Mesodermal cell (in vitro differentiated cells): Measurements from ENCODE around the gene HSD17B8. TPM values are rescaled to one million over a fixed set of nuclear protein-coding genes. Genes with fewer than 3 reads are reported as not detected.
A peak's percentile ranks its signal among the peaks of the same experiment; 100 is the strongest.

Source experiments
- H3K27ac ChIP-seq: 2 replicates; pipeline ENCODE4 v1.7.0; 2013; ENCODE audit warnings: mild to moderate bottlenecking, low read depth, low read length, moderate library complexity; ENCODE audit not compliant: severe bottlenecking
- H3K36me3 ChIP-seq: 2 replicates; pipeline ENCODE4 v1.7.1; 2013; ENCODE audit warnings: mild to moderate bottlenecking, low read length, moderate library complexity; ENCODE audit not compliant: control insufficient read depth, insufficient read depth
- H3K4me1 ChIP-seq: one replicate; pipeline ENCODE4 v1.7.1; 2013; ENCODE audit warnings: mild to moderate bottlenecking, low read length; ENCODE audit not compliant: insufficient read depth, control insufficient read depth, poor library complexity, severe bottlenecking
- H3K4me3 ChIP-seq: 2 replicates; pipeline ENCODE4 v1.7.0; 2013; ENCODE audit warnings: low read length, control low read depth, mild to moderate bottlenecking; ENCODE audit not compliant: insufficient read depth, poor library complexity, severe bottlenecking; ENCODE audit errors: extremely low read depth
- H3K9me3 ChIP-seq: 2 replicates; pipeline ENCODE4 v1.7.1; 2013; ENCODE audit warnings: mild to moderate bottlenecking, low read length, moderate library complexity; ENCODE audit not compliant: control insufficient read depth
- WGBS, 2 experiments: methylation state at CpG; one replicate each; pipeline ENCODE4 v1.1.5; 2013; ENCODE audit warnings: missing lambda C conversion rate in 2 of 2; ENCODE audit not compliant: insufficient coverage in 2 of 2; 5-methylcytosine and 5-hydroxymethylcytosine counted together
- polyA plus RNA-seq, 2 experiments: library from polyadenylated mRNA; stranded (reverse); fragments of 50-300 nt; gene quantifications; one replicate each; pipeline ENCODE4 v1.2.3, GENCODE V29; 2013

Gene HSD17B8
- 4.5 TPM for polyA plus RNA-seq (2013, experiment 1 of 2)
- polyA plus RNA-seq (2013, experiment 2 of 2): 3.3 TPM

GRCh38 chr6:33204415-33205190 is at the start of gene HSD17B8:
Gene HSD17B8 (plus strand): TSS chr6:33204655. CDS start chr6:33204669, 14 bp downstream.
- peak within 1 kb of the TSS; percentile 18 for H3K27ac ChIP-seq
- H3K4me1 ChIP-seq: peaks cover 30% of the 10 kb centered on the region
- H3K4me3 ChIP-seq: peak within 1 kb of the TSS; percentile 58
- H3K36me3 ChIP-seq: peaks cover 34% of the 10 kb centered on the region
- WGBS, 2 experiments: 1 to 2% methylated on average over 28 to 32 of the region's 48 CpGs
- no peaks in the 10 kb centered on the region for H3K9me3 ChIP-seq

GRCh38 chr6:33156561-33156960 is 47.9 kb upstream of the HSD17B8 start:
- Histone ChIP-seq H3K9me3 (no peaks in the 10 kb centered on the region), H3K4me3 (no peak overlapping the region), H3K4me1 (no peaks in the 10 kb centered on the region), H3K36me3 (no peaks in the 10 kb centered on the region), H3K27ac (no peak overlapping the region)
- WGBS, 2 experiments: 91 to 92% methylated on average over 6 of the region's 6 CpGs

GRCh38 chr6:33156964-33157363 is 47.5 kb upstream of the HSD17B8 start:
- H3K9me3 ChIP-seq: no peaks in the 10 kb centered on the region
- H3K4me3 ChIP-seq: no peak overlapping the region
- 75 to 80% methylated on average over 1 of the region's 2 CpGs for WGBS, 2 experiments
- no peaks in the 10 kb centered on the region for H3K4me1 ChIP-seq
- no peak overlapping the region for H3K27ac ChIP-seq
- no peaks in the 10 kb centered on the region for H3K36me3 ChIP-seq

GRCh38 chr6:33160096-33160495 is 44.4 kb upstream of the HSD17B8 start:
- no peaks in the 10 kb centered on the region for H3K36me3 ChIP-seq
- WGBS, 2 experiments: 91 to 92% methylated on average over 7 to 11 of the region's 11 CpGs
- H3K27ac ChIP-seq: no peak overlapping the region
- no peaks in the 10 kb centered on the region for H3K4me1 ChIP-seq
- no peak overlapping the region for H3K4me3 ChIP-seq
- no peaks in the 10 kb centered on the region for H3K9me3 ChIP-seq

GRCh38 chr6:33160728-33161344 is 43.6 kb upstream of the HSD17B8 start:
- H3K4me3 ChIP-seq: no peak overlapping the region
- H3K9me3 ChIP-seq: no peaks in the 10 kb centered on the region
- H3K4me1 ChIP-seq: no peaks in the 10 kb centered on the region
- WGBS, 2 experiments: 77 to 83% methylated on average over 11 to 12 of the region's 13 CpGs
- H3K27ac ChIP-seq: no peak overlapping the region
- no peaks in the 10 kb centered on the region for H3K36me3 ChIP-seq

DNA sequence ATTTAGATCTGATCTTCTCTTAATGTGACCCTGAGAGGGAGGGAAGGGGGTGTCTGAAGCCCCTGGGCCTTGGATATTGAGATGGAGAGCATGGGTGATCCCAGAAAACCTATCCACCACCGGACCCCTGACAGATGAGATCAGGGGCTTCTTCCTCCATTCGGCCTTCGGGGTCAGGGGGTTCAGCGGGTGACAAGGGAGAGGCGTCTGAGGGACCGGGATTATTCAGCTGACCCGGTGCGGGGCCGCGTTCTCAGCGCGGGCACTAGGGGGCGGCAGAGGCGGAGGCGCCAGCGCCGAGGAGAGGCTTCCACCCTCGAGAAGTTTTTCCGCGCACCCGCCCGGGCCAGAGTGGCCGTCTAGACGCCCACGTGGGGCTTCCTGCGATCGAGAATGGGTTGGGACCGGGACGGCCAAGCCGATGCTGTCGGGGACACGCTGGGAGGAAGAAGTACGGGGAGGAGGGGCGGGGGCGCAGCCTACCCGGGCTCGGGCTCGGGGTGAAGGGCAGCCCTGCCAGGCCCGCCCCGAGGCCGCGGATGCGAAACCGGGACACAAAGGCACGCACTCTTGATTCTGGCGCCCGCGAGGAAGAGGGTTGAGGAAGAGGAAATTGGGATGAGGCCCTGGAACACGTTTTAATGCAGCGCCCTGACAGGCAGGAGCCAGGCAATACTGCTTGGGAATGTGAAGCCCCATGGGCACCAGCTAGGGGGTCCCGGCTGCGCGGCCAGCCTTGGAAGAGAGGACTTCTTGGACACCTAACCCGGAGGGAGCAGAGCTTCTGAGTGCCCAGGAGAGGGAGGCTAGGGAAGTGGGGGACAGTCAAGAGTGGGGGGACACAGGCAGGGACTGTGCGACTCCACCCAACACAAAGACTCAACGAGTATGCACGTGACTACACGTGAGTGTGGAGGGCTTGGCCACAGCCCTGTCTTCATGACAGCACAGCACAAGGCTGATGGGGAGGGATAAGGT is 42.8 kb upstream of the HSD17B8 start:
- Histone ChIP-seq H3K9me3 (no peaks in the 10 kb centered on the region), H3K36me3 (no peaks in the 10 kb centered on the region), H3K4me3 (peak overlapping the region; percentile 36), H3K4me1 (no peaks in the 10 kb centered on the region), H3K27ac (no peak overlapping the region)
- WGBS, 2 experiments: 13% methylated on average over 44 to 48 of the region's 58 CpGs

- Histone ChIP-seq H3K36me3 (no peaks in the 10 kb centered on the region), H3K27ac (no peak overlapping the region), H3K4me3 (no peak overlapping the region), H3K4me1 (no peaks in the 10 kb centered on the region), H3K9me3 (no peaks in the 10 kb centered on the region)
- 81 to 95% methylated on average over 5 to 6 of the region's 10 CpGs for WGBS, 2 experiments
Measured at GRCh38 chr6:33163540-33163939, 40.9 kb upstream of the HSD17B8 start.

DNA sequence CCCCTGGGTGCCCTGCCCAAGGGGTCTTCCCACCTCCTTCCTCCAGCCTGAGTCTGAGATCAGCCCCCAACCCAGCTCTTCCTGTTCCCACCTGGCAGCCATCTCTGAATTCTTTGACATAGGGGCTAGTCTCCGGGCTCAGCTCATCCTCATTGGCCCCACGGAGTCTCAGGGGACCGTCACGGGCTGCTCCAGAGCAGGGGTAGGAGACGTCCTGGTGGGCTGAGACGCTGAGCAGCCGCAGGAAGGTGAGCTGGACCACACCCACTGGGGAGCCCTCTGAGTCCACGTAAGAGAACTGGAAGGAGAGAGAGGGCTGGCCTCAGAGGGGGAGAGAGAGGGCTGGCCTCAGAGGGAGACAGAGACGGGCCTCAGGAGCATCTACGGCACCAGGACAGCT is 40.3 kb upstream of the HSD17B8 start:
- WGBS, 2 experiments: 61 to 64% methylated on average over 10 of the region's 10 CpGs
- H3K36me3 ChIP-seq: no peaks in the 10 kb centered on the region
- no peaks in the 10 kb centered on the region for H3K4me1 ChIP-seq
- H3K9me3 ChIP-seq: no peaks in the 10 kb centered on the region
- H3K4me3 ChIP-seq: no peak overlapping the region
- no peak overlapping the region for H3K27ac ChIP-seq

DNA sequence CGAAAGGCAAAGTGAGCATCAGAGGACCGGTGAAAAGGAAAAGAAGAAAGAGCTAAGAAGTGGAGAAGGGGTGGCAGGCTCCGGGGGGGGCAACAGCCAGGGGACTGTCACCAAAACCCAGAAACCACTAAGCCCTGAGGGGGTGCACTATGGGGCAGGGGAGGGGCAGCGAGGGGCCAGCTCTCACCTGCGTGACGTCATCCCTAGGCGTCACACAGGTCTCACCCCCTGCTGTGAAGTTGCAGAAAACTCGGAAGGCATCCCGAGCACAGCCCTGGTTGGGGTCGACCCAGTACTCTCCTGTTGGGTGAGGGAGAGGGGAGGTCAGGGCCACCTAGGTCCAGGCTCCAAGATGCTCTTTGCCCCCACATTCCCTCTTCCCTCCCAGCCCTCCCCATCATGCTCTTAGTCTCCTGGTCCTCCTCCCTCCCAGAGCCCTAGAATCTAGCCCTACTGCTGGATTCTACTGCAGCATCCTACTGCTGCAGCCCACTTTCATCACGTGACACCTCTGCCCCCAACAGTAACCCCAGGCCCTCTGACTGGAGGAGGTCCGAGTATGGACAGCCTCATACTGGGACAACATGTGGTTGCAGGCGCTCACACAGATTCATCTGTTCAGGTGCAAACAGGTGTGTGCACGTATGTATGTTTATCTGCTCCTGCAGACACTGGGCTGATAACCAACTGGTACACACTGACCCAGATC is 39.6 kb upstream of the HSD17B8 start:
- H3K4me3 ChIP-seq: no peak overlapping the region
- no peak overlapping the region for H3K27ac ChIP-seq
- H3K9me3 ChIP-seq: no peaks in the 10 kb centered on the region
- no peaks in the 10 kb centered on the region for H3K4me1 ChIP-seq
- 66 to 70% methylated on average over 10 to 14 of the region's 14 CpGs for WGBS, 2 experiments
- no peaks in the 10 kb centered on the region for H3K36me3 ChIP-seq
